IPS-18a (cell line): Measurements from ENCODE around the gene ENPP3.

Experiments used
- H3K27ac ChIP-seq: one replicate; pipeline ENCODE4 v1.5.1; 2013; ENCODE audit warnings: low read length
- H3K27me3 ChIP-seq: one replicate; pipeline ENCODE4 v1.6.1; 2013; ENCODE audit warnings: mild to moderate bottlenecking, low read length; ENCODE audit not compliant: control insufficient read depth, insufficient read depth
- H3K36me3 ChIP-seq: one replicate; pipeline ENCODE4 v1.6.1; 2013; ENCODE audit warnings: low read depth, low read length; ENCODE audit not compliant: control insufficient read depth
- H3K4me1 ChIP-seq: one replicate; pipeline ENCODE4 v1.6.1; 2013; ENCODE audit warnings: low read depth, low read length; ENCODE audit not compliant: control insufficient read depth
- H3K4me3 ChIP-seq: one replicate; pipeline ENCODE4 v1.5.1; 2013; ENCODE audit warnings: low read length
- H3K9ac ChIP-seq: one replicate; pipeline ENCODE4 v1.6.1; 2013; ENCODE audit warnings: mild to moderate bottlenecking, low read length, moderate library complexity
- H3K9me3 ChIP-seq: one replicate; pipeline ENCODE4 v1.6.1; 2013; ENCODE audit warnings: low read depth, low read length; ENCODE audit not compliant: control insufficient read depth

Gene ENPP3

DNA sequence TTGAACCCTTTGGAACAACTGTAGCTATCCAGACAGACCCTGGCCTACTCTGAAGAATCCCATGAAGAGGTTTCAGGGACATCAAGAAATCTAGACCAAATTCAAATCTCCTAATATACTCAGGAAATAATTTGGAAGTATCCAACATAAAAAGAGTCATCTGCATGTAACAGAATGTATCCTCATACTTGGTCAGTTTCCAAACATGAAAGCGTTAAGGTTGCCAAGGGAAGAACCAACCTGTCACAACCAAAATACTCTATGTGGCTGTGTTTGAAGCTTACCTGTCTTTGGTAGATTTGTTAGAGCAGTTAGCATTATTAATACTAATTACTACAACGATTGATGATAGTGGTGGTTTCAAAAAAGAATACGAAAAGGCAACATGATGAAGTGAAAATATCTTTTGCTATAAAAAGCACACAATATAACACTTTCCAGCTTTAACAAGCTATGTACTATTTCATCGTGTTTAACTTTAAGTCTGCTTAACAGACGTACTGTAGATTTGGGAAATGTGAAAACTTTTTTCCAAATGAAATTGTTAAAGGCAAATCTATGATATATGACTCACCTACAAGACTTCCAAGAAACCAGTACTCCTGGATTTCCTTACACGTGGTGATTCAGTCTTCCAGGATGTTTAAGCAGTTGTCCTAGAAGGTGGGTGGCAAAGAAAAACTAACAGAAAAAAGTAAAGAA lies 124.1 kb downstream of the ENPP3 start:
- H3K4me1 ChIP-seq, result no peaks in the 10 kb centered on the region
- H3K9me3 ChIP-seq, result no peaks in the 10 kb centered on the region
- H3K27me3 ChIP-seq, result no peaks in the 10 kb centered on the region
- no peak overlapping the region for H3K4me3 ChIP-seq
- no peaks in the 10 kb centered on the region for H3K36me3 ChIP-seq
- H3K9ac ChIP-seq, result no peak overlapping the region
- H3K27ac ChIP-seq, result no peak overlapping the region

DNA sequence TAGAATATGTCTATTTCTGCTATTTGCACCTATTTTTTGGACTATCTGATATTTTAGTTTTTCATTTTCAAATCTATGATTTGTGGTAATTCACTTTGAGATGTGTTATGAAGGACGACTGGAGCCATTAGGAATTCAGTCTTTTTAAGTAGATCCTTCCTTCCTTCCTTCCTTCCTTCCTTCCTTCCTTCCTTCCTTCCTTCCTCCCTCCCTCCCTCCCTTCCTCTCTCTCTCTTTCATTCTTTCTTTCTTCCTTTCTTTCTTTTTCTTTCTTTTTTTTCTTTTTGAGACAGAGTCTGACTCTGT lies 124.6 kb downstream of the ENPP3 start:
- Histone ChIP-seq H3K4me1 (no peaks in the 10 kb centered on the region), H3K9ac (no peak overlapping the region), H3K27me3 (no peaks in the 10 kb centered on the region), H3K9me3 (no peaks in the 10 kb centered on the region), H3K4me3 (no peak overlapping the region), H3K36me3 (no peaks in the 10 kb centered on the region), H3K27ac (no peak overlapping the region)

- no peaks in the 10 kb centered on the region for H3K36me3 ChIP-seq
- H3K9me3 ChIP-seq, result no peaks in the 10 kb centered on the region
- no peaks in the 10 kb centered on the region for H3K27me3 ChIP-seq
- no peak overlapping the region for H3K27ac ChIP-seq
- no peak overlapping the region for H3K9ac ChIP-seq
- no peak overlapping the region for H3K4me3 ChIP-seq
- no peaks in the 10 kb centered on the region for H3K4me1 ChIP-seq
These were observed 125.9 kb downstream of the ENPP3 start for GRCh38 chr6:131762984-131763383.

DNA sequence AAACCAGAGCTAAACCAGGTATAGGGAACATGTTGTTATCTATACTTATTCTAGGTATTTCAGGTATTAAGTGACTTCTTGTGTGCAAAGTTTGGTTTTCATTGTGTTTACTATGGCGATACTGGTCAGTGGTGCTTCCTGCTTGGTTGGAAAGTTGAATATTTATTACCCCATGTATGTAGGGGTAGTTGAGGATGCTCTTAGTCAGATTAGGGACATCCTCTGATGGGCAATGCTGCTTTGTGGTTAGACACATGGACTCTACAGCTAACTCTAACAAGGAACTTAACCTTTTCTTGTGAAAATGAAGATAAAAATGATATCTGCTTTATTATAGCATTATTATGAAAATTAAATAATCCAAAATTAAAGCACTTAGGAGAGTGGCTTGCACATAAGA lies 126.6 kb downstream of the ENPP3 start:
- no peak overlapping the region for H3K9ac ChIP-seq
- no peaks in the 10 kb centered on the region for H3K36me3 ChIP-seq
- H3K9me3 ChIP-seq, result no peaks in the 10 kb centered on the region
- H3K27me3 ChIP-seq, result no peaks in the 10 kb centered on the region
- no peak overlapping the region for H3K4me3 ChIP-seq
- no peak overlapping the region for H3K27ac ChIP-seq
- H3K4me1 ChIP-seq, result no peaks in the 10 kb centered on the region

GRCh38 chr6:131764350-131764749 lies 127.2 kb downstream of the ENPP3 start:
- no peak overlapping the region for H3K9ac ChIP-seq
- H3K9me3 ChIP-seq, result no peaks in the 10 kb centered on the region
- H3K4me1 ChIP-seq, result no peaks in the 10 kb centered on the region
- no peaks in the 10 kb centered on the region for H3K36me3 ChIP-seq
- no peaks in the 10 kb centered on the region for H3K27me3 ChIP-seq
- no peak overlapping the region for H3K4me3 ChIP-seq
- no peak overlapping the region for H3K27ac ChIP-seq

GRCh38 chr6:131765081-131765803 lies 128.1 kb downstream of the ENPP3 start:
- no peak overlapping the region for H3K9ac ChIP-seq
- H3K27me3 ChIP-seq, result no peaks in the 10 kb centered on the region
- no peak overlapping the region for H3K27ac ChIP-seq
- H3K36me3 ChIP-seq, result no peaks in the 10 kb centered on the region
- no peaks in the 10 kb centered on the region for H3K9me3 ChIP-seq
- H3K4me1 ChIP-seq, result no peaks in the 10 kb centered on the region
- H3K4me3 ChIP-seq, result no peak overlapping the region

DNA sequence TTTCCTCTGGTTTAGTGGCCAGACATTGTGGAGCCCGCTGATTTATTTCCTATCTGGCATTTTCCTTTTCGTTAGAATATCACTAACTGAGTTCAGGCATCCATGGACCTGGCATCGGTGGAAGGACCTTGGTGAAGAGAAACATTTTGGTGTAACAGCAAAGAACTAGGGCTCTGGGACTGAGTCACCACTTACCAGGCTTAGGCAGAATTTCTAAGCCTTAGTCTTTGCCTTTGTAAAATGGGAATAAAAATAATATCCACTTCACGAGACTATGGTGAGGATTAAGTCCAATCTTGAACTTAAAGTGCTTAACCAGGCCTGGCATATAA lies 128.7 kb downstream of the ENPP3 start:
- no peaks in the 10 kb centered on the region for H3K36me3 ChIP-seq
- H3K9ac ChIP-seq, result no peak overlapping the region
- H3K4me1 ChIP-seq, result no peaks in the 10 kb centered on the region
- no peaks in the 10 kb centered on the region for H3K9me3 ChIP-seq
- H3K4me3 ChIP-seq, result no peak overlapping the region
- H3K27me3 ChIP-seq, result no peaks in the 10 kb centered on the region
- H3K27ac ChIP-seq, result no peak overlapping the region

GRCh38 chr6:131766631-131767030 lies 129.5 kb downstream of the ENPP3 start:
- Histone ChIP-seq H3K36me3 (no peaks in the 10 kb centered on the region), H3K9ac (no peak overlapping the region), H3K4me1 (no peaks in the 10 kb centered on the region), H3K27me3 (no peaks in the 10 kb centered on the region), H3K27ac (no peak overlapping the region), H3K9me3 (no peaks in the 10 kb centered on the region), H3K4me3 (no peak overlapping the region)

DNA sequence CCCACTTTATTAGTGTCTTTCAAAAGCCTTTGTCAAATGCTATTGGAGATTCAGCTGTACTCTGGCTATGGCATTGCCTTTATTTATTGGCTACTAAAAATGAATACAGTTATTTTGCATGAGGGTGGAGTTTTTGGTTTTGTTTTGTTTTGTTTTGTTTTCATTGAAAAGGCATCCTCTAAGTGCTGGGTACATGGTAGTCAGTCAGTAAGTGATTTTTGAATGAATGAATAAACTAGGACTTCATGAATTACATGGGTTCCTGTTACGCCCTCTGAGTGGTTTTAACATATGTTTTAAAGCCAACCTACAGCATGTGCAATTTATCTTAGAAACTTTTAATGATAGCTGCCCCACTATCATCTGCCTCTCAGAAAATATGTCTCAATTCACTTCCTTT lies 131.9 kb downstream of the ENPP3 start:
- H3K4me1 ChIP-seq, result no peaks in the 10 kb centered on the region
- H3K9me3 ChIP-seq, result no peaks in the 10 kb centered on the region
- no peaks in the 10 kb centered on the region for H3K27me3 ChIP-seq
- H3K4me3 ChIP-seq, result no peak overlapping the region
- no peak overlapping the region for H3K27ac ChIP-seq
- H3K9ac ChIP-seq, result no peak overlapping the region
- no peaks in the 10 kb centered on the region for H3K36me3 ChIP-seq

GRCh38 chr6:131769385-131770141 lies 132.5 kb downstream of the ENPP3 start:
- Histone ChIP-seq H3K27ac (no peak overlapping the region), H3K36me3 (no peaks in the 10 kb centered on the region), H3K27me3 (no peaks in the 10 kb centered on the region), H3K9me3 (no peaks in the 10 kb centered on the region), H3K9ac (no peak overlapping the region), H3K4me1 (no peaks in the 10 kb centered on the region), H3K4me3 (no peak overlapping the region)

DNA sequence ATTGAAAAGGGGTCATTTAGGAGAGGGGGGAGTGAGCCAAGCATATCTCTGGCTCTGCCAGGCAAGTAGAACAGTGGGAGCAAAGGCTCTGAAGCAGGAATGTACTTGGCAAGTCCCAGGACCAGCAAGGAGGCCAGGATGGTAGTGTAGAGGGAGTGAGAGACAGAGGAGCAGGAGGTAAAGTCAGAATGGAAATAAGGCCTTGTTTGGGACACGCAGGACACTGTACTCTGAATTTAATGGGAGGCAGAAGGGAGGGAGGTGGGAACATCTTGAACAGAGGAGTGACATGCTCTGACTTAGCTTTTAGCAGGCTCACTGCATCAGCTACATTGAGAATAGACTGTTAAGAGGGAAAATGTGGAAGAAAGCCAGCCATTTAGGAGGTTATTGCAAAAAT lies 133.7 kb downstream of the ENPP3 start:
- Histone ChIP-seq H3K4me3 (no peak overlapping the region), H3K36me3 (no peaks in the 10 kb centered on the region), H3K27me3 (no peaks in the 10 kb centered on the region), H3K9me3 (no peaks in the 10 kb centered on the region), H3K9ac (no peak overlapping the region), H3K4me1 (no peaks in the 10 kb centered on the region), H3K27ac (no peak overlapping the region)
